ENCODE measurements around the gene MEGF6. TPM values are rescaled to one million over a fixed set of nuclear protein-coding genes. Genes with fewer than 3 reads are reported as not detected.

MEGF6 gene
- total and polyA plus RNA-seq, 2 donors (not counting 1 experiment from before 2014, with no cell fraction given) = 43.2 to 77.3 TPM

- Histone ChIP-seq H3K9me3 (ENCODE audit: control extremely low read depth in 1 of 3, control insufficient read depth in 2 of 3, insufficient read depth in 1 of 3, low read length in 2 of 3) (no peaks in the 10 kb centered on the region), H3K4me2 (replicated peaks; ENCODE audit: low read depth, low read length, poor library complexity, severe bottlenecking) (no peak overlapping the region), H3K27me3 (replicated peaks in 1 of 4; ENCODE audit: control extremely low read depth in 1 of 4, control insufficient read depth in 3 of 4, insufficient read depth in 4 of 4, low read length in 3 of 4) (no peaks in the 10 kb centered on the region), H4K20me1 (ENCODE audit: control insufficient read depth, insufficient read depth, low read length, poor library complexity, severe bottlenecking) (no peaks in the 10 kb centered on the region), H3K36me3 (replicated peaks in 1 of 2; ENCODE audit: control extremely low read depth in 1 of 2, control insufficient read depth in 1 of 2, extremely low read depth in 1 of 2, insufficient read depth in 2 of 2, low read length in 1 of 2) (no peaks in the 10 kb centered on the region), H3K27ac (ENCODE audit: low read length in 2 of 2) (no peak overlapping the region), H3K4me3 (ENCODE audit: control extremely low read depth in 1 of 5, extremely low read depth in 1 of 5, insufficient read depth in 1 of 5, low read depth in 2 of 5, low read length in 4 of 5) (no peak overlapping the region), H3K79me2 (ENCODE audit: control insufficient read depth, insufficient read depth, low read length) (no peaks in the 10 kb centered on the region), H3K4me1 (ENCODE audit: control insufficient read depth in 2 of 2, insufficient read depth in 2 of 2, low read length in 2 of 2) (no peaks in the 10 kb centered on the region), H2AFZ (ENCODE audit: insufficient read depth, low read depth, low read length, poor library complexity, severe bottlenecking) (no peak overlapping the region), H3K9ac (ENCODE audit: low read length) (no peak overlapping the region)
- CTCF ChIA-PET = interaction anchor here (1.3 to 1.6 kb wide), 2 partner anchors 11 to 24 kb away, joined by 3 to 7 read pairs; no protein-coding TSS in a partner anchor
- peaks cover 3% of the 10 kb centered on the region for H3K27me3 Mint-ChIP-seq
- TF ChIP-seq CTCF (IDR thresholded peaks at IDR 0.05) = no peak
- TF ChIP-seq EZH2 (IDR thresholded peaks at IDR 0.05; ENCODE audit: borderline replicate concordance, insufficient read depth, low read depth, low read length, poor library complexity, severe bottlenecking) = no peak
- H3K9me3 Mint-ChIP-seq (ENCODE audit: insufficient read depth) = no peaks in the 10 kb centered on the region
- ATAC-seq (ENCODE audit: low read depth) (no peak), DNase-seq (no peak)
- 86% methylated on average over 21 of the region's 21 CpGs for WGBS (ENCODE audit: insufficient coverage)
- intact Hi-C loops (cut with micrococcal nuclease) = no loop called here
- no peak overlapping the region for H3K27ac Mint-ChIP-seq
- POLR2A ChIA-PET = no interaction called here
- no peak overlapping the region for H3K4me3 Mint-ChIP-seq
- no peaks in the 10 kb centered on the region for H3K4me1 Mint-ChIP-seq
Observed at GRCh38 chr1:3463891-3464648, 147.2 kb downstream of the MEGF6 start.

DNA sequence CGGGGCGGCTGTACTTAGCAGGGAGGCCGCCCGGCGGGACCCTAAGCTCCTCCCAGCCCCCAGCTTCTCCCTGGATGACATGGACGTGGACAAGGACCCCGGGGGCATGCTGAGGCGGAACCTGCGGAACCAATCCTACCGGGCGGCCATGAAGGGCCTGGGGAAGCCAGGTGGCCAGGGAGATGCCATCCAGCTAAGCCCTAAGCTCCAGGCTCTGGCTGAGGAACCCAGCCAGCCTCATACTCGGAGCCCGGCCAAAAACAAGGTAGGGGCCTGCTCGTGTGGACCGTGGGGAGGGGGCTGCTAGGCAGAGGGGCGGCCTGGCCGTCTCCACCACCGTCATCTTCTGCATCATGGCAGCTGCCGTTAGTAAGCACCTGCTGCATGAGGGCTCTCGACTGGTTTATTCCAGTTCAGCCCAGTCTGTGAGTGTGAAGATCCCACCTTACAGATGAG, 147.9 kb downstream of the MEGF6 start:
- POLR2A ChIA-PET = no interaction called here
- Histone ChIP-seq H2AFZ (ENCODE audit: insufficient read depth, low read depth, low read length, poor library complexity, severe bottlenecking) (no peak overlapping the region), H3K4me1 (ENCODE audit: control insufficient read depth in 2 of 2, insufficient read depth in 2 of 2, low read length in 2 of 2) (no peaks in the 10 kb centered on the region), H3K9me3 (ENCODE audit: control extremely low read depth in 1 of 3, control insufficient read depth in 2 of 3, insufficient read depth in 1 of 3, low read length in 2 of 3) (no peaks in the 10 kb centered on the region), H3K27me3 (replicated peaks in 1 of 4; ENCODE audit: control extremely low read depth in 1 of 4, control insufficient read depth in 3 of 4, insufficient read depth in 4 of 4, low read length in 3 of 4) (no peaks in the 10 kb centered on the region), H3K79me2 (ENCODE audit: control insufficient read depth, insufficient read depth, low read length) (no peaks in the 10 kb centered on the region), H4K20me1 (ENCODE audit: control insufficient read depth, insufficient read depth, low read length, poor library complexity, severe bottlenecking) (no peaks in the 10 kb centered on the region), H3K27ac (ENCODE audit: low read length in 2 of 2) (no peak overlapping the region), H3K9ac (ENCODE audit: low read length) (no peak overlapping the region), H3K36me3 (replicated peaks in 1 of 2; ENCODE audit: control extremely low read depth in 1 of 2, control insufficient read depth in 1 of 2, extremely low read depth in 1 of 2, insufficient read depth in 2 of 2, low read length in 1 of 2) (no peaks in the 10 kb centered on the region), H3K4me2 (replicated peaks; ENCODE audit: low read depth, low read length, poor library complexity, severe bottlenecking) (no peak overlapping the region), H3K4me3 (ENCODE audit: control extremely low read depth in 1 of 5, extremely low read depth in 1 of 5, insufficient read depth in 1 of 5, low read depth in 2 of 5, low read length in 4 of 5) (no peak overlapping the region)
- Mint-ChIP-seq H3K27me3 (peaks cover 3% of the 10 kb centered on the region), H3K4me1 (no peaks in the 10 kb centered on the region), H3K4me3 (no peak overlapping the region), H3K9me3 (ENCODE audit: insufficient read depth) (no peaks in the 10 kb centered on the region), H3K27ac (no peak overlapping the region)
- TF ChIP-seq EZH2 (IDR thresholded peaks at IDR 0.05; ENCODE audit: borderline replicate concordance, insufficient read depth, low read depth, low read length, poor library complexity, severe bottlenecking) (no peak), CTCF (IDR thresholded peaks at IDR 0.05) (no peak)
- intact Hi-C loops (cut with micrococcal nuclease) = no loop called here
- CTCF ChIA-PET = interaction anchor here (1.3 to 1.6 kb wide), 2 partner anchors 11 to 25 kb away, joined by 3 to 7 read pairs; no protein-coding TSS in a partner anchor
- 88% methylated on average over 20 of the region's 20 CpGs for WGBS (ENCODE audit: insufficient coverage)
- no peak for DNase-seq
- ATAC-seq (ENCODE audit: low read depth) = no peak
